Lower leg skin (tissue), 4 donors: ENCODE measurements around the gene MYO3A. TPM values are rescaled to one million over a fixed set of nuclear protein-coding genes. Genes with fewer than 3 reads are reported as not detected.
A peak's percentile ranks its signal among the peaks of the same experiment; 100 is the strongest.

Source experiments
- DNase-seq, 2 donors: peaks; one replicate each; pipeline ENCODE4 v3.0.0-alpha.2; 2019; ENCODE audit warnings: low spot score in 2 of 2
- H3K4me3 ChIP-seq: fragments of 200-600 bp; sonication (generic); 2 replicates; pipeline ENCODE4 v1.5.1; 2017; ENCODE audit warnings: mild to moderate bottlenecking, low read depth; ENCODE audit not compliant: poor library complexity, severe bottlenecking
- CTCF ChIP-seq, 3 donors: fragments of 450-650 bp; IDR thresholded peaks; one replicate each; pipeline ENCODE4 v1.5.1; 2016; ENCODE audit warnings: antibody characterized with exemption in 3 of 3, mild to moderate bottlenecking in 3 of 3, moderate library complexity in 2 of 3
- POLR2A ChIP-seq, 2 donors: fragments of 450-650 bp; IDR thresholded peaks; one replicate each; pipeline ENCODE4 v1.6.1; 2016 to 2017; ENCODE audit warnings: antibody characterized with exemption in 2 of 2, mild to moderate bottlenecking in 1 of 2, moderate library complexity in 1 of 2
- WGBS, 2 donors: methylation state at CpG; one replicate each; pipeline ENCODE4 v1.1.5; 2018; 5-methylcytosine and 5-hydroxymethylcytosine counted together
- intact Hi-C: fragments of 100-400 bp; cut with DNase I; formaldehyde crosslinking; loops from one replicate; pipeline ENCODE4 v1.15.0; 2023; ENCODE audit warnings: low total_unique reads
- total RNA-seq, 4 donors: library from RNA; depleted of rRNA; stranded (reverse); fragments of >200 nt; gene quantifications; one replicate each; pipeline ENCODE4 v1.1.0, GENCODE V29; 2016

The MYO3A gene
- total RNA-seq, 4 donors from 2014 or later, result 2.0 to 7.6 (median 3.1) TPM

GRCh38 chr10:25934621-25935139 lies 651 bp downstream of the MYO3A start:
- DNase-seq, result no peak
- WGBS, 2 donors, result 1 to 3% methylated on average over 35 of the region's 35 CpGs
- H3K4me3 ChIP-seq, result peak overlapping the region; percentile 16
- no peak for TF ChIP-seq POLR2A (IDR thresholded peaks at IDR 0.05)
- TF ChIP-seq CTCF (IDR thresholded peaks at IDR 0.05), result no peak
- intact Hi-C loops, result no loop called here

- intact Hi-C loops, result no loop called here
- H3K4me3 ChIP-seq, result no peak overlapping the region
- no peak for DNase-seq
These were observed 4.4 kb downstream of the MYO3A start for GRCh38 chr10:25938405-25938804.

GRCh38 chr10:25944771-25945170 lies 10.7 kb downstream of the MYO3A start:
- DNase-seq, result no peak
- intact Hi-C loops, result no loop called here
- no peak for TF ChIP-seq CTCF (IDR thresholded peaks at IDR 0.05)
- no peak for TF ChIP-seq POLR2A (IDR thresholded peaks at IDR 0.05)
- WGBS, 2 donors, result 96% methylated on average over 2 of the region's 2 CpGs
- no peak overlapping the region for H3K4me3 ChIP-seq

More at GRCh38 chr10:25938405-25938804, 4.4 kb downstream of the MYO3A start:
- no peak for TF ChIP-seq CTCF (IDR thresholded peaks at IDR 0.05)
- TF ChIP-seq POLR2A (IDR thresholded peaks at IDR 0.05), result no peak

GRCh38 chr10:25952857-25953256 lies 18.8 kb downstream of the MYO3A start:
- TF ChIP-seq CTCF (IDR thresholded peaks at IDR 0.05) (no peak), POLR2A (IDR thresholded peaks at IDR 0.05) (no peak)
- intact Hi-C loops, result no loop called here
- no peak for DNase-seq
- 76 to 88% methylated on average over 2 of the region's 2 CpGs for WGBS, 2 donors
- no peak overlapping the region for H3K4me3 ChIP-seq

- 77 to 83% methylated on average over 1 of the region's 1 CpG for WGBS, 2 donors
- no peak overlapping the region for H3K4me3 ChIP-seq
- intact Hi-C loops, result no loop called here
- TF ChIP-seq POLR2A (IDR thresholded peaks at IDR 0.05), result no peak
- no peak for TF ChIP-seq CTCF (IDR thresholded peaks at IDR 0.05)
- DNase-seq, result no peak
These were observed 20.8 kb downstream of the MYO3A start for GRCh38 chr10:25954851-25955250.

GRCh38 chr10:25959540-25960232 lies 25.7 kb downstream of the MYO3A start:
- no peak overlapping the region for H3K4me3 ChIP-seq
- TF ChIP-seq CTCF (IDR thresholded peaks at IDR 0.05) (no peak), POLR2A (IDR thresholded peaks at IDR 0.05) (no peak)
- intact Hi-C loops, result no loop called here
- 77 to 85% methylated on average over 3 of the region's 3 CpGs for WGBS, 2 donors
- DNase-seq, result no peak
